GM18519 (cell line): ENCODE results near the gene DNMBP.
"Not testable (repeated sequence)": the region's sequence is repeated elsewhere in the genome, so short reads cannot be mapped to it uniquely, and the experiment has no call there.

Experiments used
- ATAC-seq: cut with Tn5 transposase; IDR thresholded peaks from one replicate; pipeline ENCODE4 v1.9.1; 2021; ENCODE audit warnings: mild to moderate bottlenecking, moderate library complexity; ENCODE audit not compliant: unreplicated experiment, low FRiP score

DNMBP gene

DNA sequence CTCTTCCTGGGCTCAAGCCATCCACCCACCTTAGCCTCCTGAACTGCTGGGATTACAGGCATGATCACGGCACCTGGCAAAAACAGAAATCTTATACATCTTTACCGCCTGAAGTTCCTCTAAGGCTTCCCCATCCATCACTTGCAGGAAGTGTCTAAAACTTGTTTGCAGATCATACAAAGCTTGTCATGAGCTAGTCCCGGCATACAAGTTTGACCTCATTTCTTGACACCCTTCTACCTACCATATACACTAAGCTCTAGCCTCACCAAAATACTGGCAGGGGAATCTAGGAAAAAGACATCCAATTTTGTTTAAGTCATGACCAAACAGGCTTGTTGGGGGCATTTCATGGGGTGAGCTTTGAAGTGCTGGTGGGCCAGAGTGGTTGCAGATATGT is 14.5 kb downstream of the DNMBP start:
- no peak for ATAC-seq

- ATAC-seq: no peak
Observed at GRCh38 chr10:99994801-99995200, 14.9 kb downstream of the DNMBP start.

DNA sequence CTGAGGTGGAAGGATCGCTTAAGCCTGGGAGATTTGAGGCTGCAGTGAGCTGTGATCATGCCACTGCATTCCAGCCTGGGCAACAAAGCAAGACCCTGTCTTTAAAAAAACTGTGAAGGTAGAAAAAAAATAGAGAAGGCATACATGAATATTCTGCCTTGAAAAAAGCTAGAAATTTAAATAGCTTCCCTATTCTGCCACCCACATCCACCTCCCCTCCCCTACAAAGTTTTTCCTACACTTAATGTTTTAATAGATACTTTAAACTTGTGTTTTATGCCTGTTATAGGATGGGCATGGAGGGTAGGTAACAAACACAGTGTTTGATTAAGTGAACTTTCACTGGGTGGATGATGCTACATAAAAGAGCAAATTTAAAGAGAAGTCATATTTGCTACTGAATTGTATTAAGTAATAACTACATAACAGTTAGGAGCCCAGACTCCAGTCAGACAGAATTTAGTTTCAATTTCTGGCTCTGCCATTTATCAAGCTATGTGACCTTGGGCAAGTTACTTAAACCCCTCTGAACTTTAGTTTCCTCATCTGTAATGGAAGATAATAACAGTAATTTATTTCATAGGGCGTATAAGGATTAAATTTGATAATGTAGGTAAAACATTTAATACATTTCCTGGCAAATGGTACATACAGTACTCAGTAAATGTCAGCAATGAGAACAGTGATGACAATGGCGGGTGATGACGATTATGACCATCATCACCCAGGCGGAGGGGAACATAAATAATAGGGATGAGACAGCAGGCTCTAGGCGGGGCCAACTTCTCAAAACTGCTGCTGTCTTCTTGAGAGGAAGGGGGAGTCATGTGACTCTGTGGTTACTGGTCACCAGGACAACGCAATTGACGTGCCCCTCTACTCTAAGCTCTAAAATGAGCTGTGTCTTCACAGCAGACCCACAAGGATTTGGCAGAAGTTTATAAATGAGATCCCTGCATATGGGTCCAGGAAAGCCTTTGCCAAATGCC is 15.8 kb downstream of the DNMBP start:
- ATAC-seq: peak; percentile 84

GRCh38 chr10:99985637-99986036 is 24.1 kb downstream of the DNMBP start:
- ATAC-seq: not testable (repeated sequence)

DNA sequence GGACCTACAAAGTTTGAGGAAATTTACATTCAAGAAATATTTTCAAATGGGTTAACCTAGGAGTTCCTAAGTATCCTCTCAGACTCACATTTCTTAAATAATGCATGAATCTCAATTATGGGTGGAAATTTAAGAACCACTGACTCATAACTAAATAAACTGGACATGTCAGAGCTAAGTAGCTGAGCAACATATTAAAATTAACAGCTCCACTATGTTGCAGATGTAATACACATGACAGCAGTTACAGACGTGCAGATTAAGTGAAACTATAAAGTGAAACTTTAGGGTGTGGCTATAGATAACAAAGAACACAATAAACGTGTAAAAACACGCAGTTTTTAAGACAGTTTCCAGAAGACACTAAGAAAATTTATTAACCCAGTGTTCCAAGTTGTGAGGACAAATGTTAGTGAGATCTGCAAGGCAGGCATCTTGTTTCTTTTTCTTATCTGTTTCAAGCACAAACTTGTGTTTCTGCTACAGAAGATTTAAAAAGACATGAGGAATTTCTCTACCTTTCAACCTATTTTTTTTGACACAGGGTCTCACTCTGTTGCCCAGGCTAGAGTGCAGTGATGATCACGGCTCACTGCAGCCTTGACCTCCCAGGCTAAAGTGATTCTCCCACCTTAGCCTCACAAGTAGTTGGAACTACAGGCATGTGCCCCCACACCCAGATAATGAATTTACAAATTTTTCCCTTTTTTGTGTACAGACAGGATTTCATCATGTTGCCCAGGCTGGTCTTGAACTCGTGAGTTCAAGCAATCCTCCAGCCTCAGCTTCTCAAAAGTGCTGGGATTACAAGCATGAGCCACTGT is 25.3 kb downstream of the DNMBP start:
- peak; percentile 43 for ATAC-seq

- no peak for ATAC-seq
Observed at GRCh38 chr10:99983280-99983988, 26.3 kb downstream of the DNMBP start.

GRCh38 chr10:99982728-99983127 is 27.0 kb downstream of the DNMBP start:
- ATAC-seq: no peak

DNA sequence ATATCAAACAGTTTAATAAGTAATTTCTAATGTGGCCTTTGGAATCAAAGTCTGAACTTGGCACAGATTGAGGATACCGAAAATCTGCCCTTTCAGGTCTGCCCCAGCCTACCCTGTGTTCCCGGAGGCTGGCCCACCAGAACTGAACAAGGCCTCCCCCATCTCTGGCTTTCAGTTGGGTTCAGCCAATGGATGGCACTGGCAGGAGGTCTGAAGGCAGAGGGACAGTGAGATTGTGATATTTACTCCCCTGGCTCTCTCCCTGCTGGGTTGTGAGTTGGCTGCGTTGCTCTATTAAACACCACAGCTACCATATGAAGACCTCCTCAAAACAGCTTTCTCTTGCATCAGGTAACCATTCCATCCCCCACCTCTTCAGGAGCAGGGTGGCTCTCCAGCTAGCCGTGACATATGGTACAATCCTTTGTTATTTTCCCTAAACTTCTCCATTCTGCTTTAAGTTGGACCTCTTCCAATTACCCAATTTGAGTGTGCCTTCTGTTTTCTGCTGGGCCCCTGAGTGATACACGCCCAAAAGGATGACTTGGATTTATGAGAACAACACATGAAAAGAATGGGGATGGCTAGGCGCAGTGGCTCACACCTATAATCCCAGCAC is 28.1 kb downstream of the DNMBP start:
- no peak for ATAC-seq

DNA sequence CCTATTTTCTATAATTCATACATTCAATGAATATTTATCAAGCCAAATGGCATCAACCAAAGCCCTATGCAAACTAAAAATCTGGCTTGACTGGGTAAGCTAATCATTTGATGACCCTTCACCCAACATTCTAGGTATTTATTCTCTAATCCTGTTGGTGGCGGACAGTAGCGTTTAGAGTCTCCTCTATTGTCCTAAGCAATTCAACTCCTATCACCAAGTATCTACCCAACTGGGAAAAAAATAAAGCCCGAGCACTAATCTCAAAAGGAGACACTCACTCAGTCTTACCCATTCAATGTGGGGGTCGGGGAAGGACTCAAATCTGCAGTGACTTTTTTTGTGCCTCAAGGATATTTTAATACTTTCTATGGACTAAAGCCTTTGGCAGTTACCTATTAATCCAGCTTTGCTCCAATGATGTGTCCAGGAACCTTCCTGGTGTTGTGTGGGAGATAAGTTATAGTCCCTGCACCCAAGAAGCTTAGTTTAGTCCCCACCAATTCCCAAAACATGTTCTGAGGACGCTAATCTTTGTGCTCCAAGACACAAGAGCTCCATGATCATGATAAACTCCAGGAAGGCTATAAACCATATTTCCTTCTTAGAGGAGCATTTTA is 30.6 kb downstream of the DNMBP start:
- no peak for ATAC-seq

GRCh38 chr10:99977916-99978315 is 31.8 kb downstream of the DNMBP start:
- ATAC-seq: no peak

DNA sequence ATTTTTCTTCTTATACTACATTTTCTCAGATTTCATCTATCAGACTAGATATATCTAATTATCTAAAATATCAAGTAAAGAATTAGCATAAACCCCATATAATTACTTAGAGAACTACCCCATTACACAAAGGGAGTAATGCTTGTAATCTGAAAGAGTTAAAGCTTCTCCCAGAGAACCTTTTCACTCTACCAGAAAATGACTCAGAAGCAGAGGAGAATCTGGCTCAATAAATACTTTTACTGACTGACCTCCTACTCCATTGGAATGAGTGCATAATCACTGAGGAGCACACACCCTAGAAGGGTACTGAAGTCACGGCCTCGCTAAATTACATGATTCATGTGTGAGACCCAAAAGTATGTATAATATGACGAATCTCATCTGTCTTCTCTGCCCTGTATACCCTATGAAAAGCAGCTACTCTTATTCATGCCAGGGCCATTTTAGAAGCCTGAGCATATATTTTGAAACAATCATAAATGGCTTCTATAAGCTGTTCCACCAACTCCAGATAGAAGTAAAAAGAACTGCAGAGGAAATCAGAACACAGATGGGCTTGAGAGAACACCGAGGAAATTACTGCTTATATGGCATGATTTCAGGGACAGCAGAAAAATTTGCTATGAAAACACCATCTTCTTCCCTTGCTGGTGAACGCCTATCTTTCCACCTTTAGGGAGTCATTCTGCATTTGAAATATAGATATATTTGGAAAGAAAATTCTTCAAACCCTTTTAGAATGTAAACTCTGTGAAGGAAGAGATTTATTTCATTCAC is 32.7 kb downstream of the DNMBP start:
- ATAC-seq: no peak

DNA sequence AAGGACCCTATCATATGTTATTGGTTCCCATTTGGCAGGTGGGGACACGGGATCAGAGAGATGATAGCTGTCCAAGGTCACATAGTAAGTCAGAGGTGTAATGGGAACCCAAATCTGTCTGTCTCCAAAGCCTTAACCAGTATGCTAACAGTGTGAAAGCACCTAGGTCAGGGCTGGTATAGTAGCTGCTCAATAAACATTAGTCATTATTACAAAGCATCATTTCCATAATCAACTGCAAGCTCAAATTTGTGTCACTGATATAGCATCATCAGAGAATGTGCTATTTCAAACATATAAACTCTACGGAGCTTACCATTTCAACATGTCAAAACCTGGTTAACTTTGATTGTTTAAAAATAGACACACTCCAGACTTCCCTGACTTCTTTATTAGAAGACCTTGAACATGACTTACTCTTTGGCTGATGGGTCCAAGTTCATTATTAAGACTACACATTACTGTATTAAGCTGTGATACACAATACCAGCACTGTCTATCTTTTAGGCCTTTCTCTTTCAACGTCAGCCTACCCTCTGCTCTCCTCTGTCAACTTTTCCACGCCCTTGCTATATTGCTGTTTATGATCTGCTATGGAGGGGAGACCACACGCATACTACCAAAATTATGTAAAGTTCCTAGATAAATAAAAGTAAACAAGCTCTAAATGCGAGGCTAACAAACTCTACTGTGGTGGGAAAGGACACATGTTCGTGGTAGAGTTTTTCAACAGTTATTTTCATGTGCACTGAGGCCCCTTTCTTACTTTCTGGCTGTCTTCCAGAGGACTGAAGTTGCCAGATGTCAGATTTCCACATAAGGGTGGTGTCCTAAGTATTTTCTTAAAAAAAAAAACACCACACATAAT is 33.6 kb downstream of the DNMBP start:
- ATAC-seq: no peak

- ATAC-seq: no peak
Observed at GRCh38 chr10:99975106-99975829, 34.5 kb downstream of the DNMBP start.

- ATAC-seq: no peak
Observed at GRCh38 chr10:99973190-99973589, 36.6 kb downstream of the DNMBP start.

DNA sequence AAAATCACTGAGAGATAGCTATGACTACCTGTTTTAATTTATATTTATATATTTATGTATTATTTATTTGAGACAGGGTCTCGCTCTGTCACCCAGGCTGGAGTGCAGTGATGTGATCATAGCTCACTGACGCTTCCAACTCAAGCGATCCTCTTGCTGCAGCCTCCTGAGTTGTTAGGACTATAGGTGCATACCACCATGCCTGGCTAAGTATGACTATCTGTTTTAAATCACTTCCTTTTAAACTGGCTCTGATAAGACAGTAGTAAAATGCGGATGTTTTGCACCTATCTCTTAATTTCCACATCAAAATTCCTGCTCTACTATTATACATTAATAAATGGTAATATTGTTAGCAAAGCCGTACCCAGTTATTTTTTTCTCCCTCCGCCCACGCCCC is 41.8 kb downstream of the DNMBP start:
- ATAC-seq: no peak

DNA sequence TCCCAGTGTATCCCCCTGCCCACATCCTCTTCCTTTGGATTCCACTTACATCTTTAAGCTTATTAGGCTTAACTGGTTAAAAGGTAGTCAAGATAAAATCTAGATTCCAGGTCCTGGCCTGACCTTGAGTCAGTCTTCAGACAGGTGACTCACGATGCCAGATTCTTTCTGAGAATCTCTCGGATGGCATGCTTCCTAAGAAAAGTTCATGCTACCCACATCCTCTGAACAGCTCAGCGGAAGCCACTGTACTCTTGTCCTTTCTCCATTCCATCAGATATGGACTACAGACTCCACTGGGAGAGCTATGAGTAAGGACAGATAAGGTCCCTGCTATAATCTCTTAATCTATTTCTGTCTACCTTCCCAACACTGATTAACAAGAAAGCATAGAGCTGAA is 43.4 kb downstream of the DNMBP start:
- ATAC-seq: no peak

GRCh38 chr10:99965700-99966099 is 44.0 kb downstream of the DNMBP start:
- ATAC-seq: no peak

DNA sequence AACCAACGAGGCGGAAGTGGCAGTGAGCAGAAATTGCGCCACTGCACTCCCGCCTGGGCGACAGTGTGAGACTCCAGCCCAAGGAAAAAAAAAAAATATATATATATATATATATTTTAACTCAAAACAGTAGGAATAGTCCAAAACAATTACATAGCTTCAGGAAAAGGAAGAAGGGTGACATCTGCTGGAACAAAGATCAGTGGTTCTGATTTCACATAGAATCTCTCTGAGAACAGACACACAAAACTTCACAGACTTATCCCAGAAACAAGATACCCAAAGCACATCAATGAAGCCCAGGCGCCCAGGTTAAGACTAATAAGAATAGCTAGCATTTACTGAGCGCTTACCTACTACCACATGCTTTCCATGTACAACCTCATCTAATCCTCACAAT is 45.0 kb downstream of the DNMBP start:
- ATAC-seq: no peak
